ENCODE data around the gene PABPC3.

The PABPC3 gene

GRCh38 chr13:25112695-25113255 lies 16.8 kb downstream of the PABPC3 start:
- peak; percentile 83 for DNase-seq

GRCh38 chr13:25114220-25114619 lies 18.3 kb downstream of the PABPC3 start:
- peak; percentile 75 for DNase-seq

- DNase-seq, result no peak
Measured at GRCh38 chr13:25116044-25116443, 20.1 kb downstream of the PABPC3 start.

- DNase-seq, result no peak
Measured at GRCh38 chr13:25117312-25117711, 21.4 kb downstream of the PABPC3 start.

- DNase-seq, result no peak
Measured at GRCh38 chr13:25118378-25118905, 22.5 kb downstream of the PABPC3 start.

- no peak for DNase-seq
Measured at GRCh38 chr13:25130944-25131343, 35.0 kb downstream of the PABPC3 start.

- DNase-seq, result no peak
Measured at GRCh38 chr13:25131881-25132420, 36.0 kb downstream of the PABPC3 start.

- peak; percentile 54 for DNase-seq
Measured at GRCh38 chr13:25132751-25133390, 36.9 kb downstream of the PABPC3 start.

- no peak for DNase-seq
Measured at GRCh38 chr13:25135896-25136295, 40.0 kb downstream of the PABPC3 start.

GRCh38 chr13:25136880-25137787 lies 41.2 kb downstream of the PABPC3 start:
- no peak for DNase-seq

GRCh38 chr13:25137788-25138115 lies 41.8 kb downstream of the PABPC3 start:
- no peak for DNase-seq

- no peak for DNase-seq
Measured at GRCh38 chr13:25141042-25141441, 45.1 kb downstream of the PABPC3 start.

GRCh38 chr13:25143706-25144105 lies 47.8 kb downstream of the PABPC3 start:
- DNase-seq, result no peak

GRCh38 chr13:25147638-25148401 lies 51.9 kb downstream of the PABPC3 start:
- no peak for DNase-seq

- DNase-seq, result no peak
Measured at GRCh38 chr13:25148402-25148771, 52.5 kb downstream of the PABPC3 start.

All from NCI-H2171 treated with DMSO at 0.1 percent for 48 hours (cell line).